ENCODE results near the gene FAM241B.

The FAM241B gene, protein sequence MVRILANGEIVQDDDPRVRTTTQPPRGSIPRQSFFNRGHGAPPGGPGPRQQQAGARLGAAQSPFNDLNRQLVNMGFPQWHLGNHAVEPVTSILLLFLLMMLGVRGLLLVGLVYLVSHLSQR

DNA sequence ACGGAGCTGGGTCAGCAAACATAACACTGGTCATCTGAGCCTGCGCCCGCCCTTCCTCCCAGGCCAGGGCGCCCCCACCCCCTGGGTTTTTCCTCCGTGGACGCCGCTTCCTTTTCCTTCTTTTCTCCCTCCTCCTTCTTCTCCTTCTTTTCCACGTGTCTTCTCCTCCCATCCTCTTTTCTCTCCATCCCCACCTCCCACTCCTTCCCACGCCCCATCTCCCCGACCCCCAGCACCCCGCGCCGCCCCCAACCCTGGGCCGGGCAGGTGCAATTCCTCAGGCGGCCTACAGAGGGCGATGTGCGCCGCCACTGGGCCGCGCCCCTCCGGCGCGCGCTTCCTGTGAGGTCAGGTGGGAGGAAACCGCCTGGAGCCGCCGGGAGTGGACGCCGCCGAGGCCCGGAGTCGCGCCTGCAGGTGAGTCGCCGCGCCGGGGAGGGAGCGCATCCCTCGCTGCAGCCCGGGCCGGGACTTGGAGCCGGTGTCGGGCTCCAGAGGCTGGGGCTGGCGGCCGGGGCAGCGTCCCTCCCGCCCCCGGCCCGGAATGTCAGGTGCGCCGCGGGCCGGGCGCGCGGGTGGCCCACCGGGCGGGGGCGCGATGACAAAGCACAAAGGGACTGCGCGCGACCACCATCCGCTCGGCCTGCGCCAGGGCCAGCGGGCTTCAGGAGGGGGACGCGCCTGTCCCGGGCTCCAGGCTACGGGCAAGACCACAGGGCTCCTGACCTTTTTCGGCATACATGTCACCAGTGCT is at the start of gene FAM241B:
FAM241B (plus strand) TSS at position 351 of the 754 bp plus-strand sequence. CDS start 1,497 bp downstream, outside the sequence.
- TF ChIP-seq, protein P1, sequence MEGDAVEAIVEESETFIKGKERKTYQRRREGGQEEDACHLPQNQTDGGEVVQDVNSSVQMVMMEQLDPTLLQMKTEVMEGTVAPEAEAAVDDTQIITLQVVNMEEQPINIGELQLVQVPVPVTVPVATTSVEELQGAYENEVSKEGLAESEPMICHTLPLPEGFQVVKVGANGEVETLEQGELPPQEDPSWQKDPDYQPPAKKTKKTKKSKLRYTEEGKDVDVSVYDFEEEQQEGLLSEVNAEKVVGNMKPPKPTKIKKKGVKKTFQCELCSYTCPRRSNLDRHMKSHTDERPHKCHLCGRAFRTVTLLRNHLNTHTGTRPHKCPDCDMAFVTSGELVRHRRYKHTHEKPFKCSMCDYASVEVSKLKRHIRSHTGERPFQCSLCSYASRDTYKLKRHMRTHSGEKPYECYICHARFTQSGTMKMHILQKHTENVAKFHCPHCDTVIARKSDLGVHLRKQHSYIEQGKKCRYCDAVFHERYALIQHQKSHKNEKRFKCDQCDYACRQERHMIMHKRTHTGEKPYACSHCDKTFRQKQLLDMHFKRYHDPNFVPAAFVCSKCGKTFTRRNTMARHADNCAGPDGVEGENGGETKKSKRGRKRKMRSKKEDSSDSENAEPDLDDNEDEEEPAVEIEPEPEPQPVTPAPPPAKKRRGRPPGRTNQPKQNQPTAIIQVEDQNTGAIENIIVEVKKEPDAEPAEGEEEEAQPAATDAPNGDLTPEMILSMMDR (conservative IDR thresholded peaks at IDR 0.05; ENCODE audit: control insufficient read depth, insufficient read depth, low read depth, low read length): peak; percentile 48

DNA sequence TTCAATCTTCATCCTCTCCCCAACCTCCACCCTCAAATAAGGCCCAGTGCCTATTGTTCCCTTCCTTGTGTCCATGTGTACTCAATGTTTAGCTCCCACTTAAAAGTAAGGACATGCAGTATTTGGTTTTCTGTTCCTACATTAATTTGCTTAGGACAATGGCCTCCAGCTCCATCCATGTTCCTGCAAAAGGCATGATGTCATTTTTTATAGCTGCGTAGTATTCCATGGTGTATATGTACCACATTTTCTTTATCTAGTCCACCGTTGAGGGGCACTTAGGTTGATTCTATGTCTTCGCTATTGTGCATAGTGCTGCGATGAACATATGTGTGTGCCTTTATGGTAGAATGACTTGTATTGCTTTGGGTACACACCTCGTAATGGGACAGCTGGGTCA is 49.6 kb upstream of the FAM241B start:
- TF ChIP-seq, protein P1 (conservative IDR thresholded peaks at IDR 0.05; ENCODE audit: control insufficient read depth, insufficient read depth, low read depth, low read length): no peak
- no peak overlapping the region for H3K4me3 ChIP-seq (ENCODE audit: control insufficient read depth, low read depth, low read length)
- no peak for DNase-seq (ENCODE audit: low read depth)

More for the DNA sequence above, at the start of gene FAM241B:
- peak; percentile 15 for DNase-seq (ENCODE audit: low read depth)
- H3K4me3 ChIP-seq (ENCODE audit: control insufficient read depth, low read depth, low read length): no peak within 1 kb of the TSS

DNA sequence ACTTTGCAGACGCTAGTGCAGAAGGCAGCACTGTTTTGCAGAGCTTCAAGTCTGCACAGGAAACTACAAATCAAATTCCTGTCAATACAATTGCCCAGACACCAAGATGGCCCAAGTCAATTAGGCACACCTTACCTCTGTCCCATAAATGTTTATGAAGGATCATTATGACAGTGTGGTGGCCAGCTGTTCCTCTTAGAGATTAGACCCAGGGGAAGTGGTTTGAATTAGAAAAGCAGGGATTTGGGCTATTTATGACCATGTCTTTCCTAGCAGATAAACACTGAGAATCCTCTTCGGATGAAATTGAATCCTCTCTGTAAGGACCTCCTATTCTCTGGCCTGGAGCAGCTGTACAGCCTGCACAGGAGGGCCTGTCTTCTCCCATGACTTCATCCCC is 46.9 kb upstream of the FAM241B start:
- DNase-seq (ENCODE audit: low read depth): no peak
- TF ChIP-seq, protein P1 (conservative IDR thresholded peaks at IDR 0.05; ENCODE audit: control insufficient read depth, insufficient read depth, low read depth, low read length): no peak
- no peak overlapping the region for H3K4me3 ChIP-seq (ENCODE audit: control insufficient read depth, low read depth, low read length)

DNA sequence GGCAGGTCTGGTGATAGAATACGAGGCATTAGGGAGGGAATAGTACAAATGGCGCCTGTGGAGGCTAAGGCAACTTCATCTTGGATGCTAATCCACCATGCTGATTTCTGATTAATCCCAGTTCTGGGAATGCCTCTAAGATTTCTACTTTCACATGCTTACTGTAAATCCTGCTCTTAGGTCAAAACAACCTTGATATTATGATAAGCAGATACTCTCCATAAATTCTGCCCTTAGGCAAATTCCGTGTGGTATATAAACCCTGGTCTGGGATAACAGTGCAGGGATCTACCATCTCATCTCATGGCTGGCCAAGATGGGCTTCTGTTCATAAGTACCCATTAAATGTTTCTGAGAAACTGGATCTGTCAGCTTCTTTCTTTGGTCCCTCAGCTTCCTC is 45.4 kb upstream of the FAM241B start:
- DNase-seq (ENCODE audit: low read depth): no peak
- H3K4me3 ChIP-seq (ENCODE audit: control insufficient read depth, low read depth, low read length): no peak overlapping the region
- TF ChIP-seq, protein P1 (conservative IDR thresholded peaks at IDR 0.05; ENCODE audit: control insufficient read depth, insufficient read depth, low read depth, low read length): no peak

DNA sequence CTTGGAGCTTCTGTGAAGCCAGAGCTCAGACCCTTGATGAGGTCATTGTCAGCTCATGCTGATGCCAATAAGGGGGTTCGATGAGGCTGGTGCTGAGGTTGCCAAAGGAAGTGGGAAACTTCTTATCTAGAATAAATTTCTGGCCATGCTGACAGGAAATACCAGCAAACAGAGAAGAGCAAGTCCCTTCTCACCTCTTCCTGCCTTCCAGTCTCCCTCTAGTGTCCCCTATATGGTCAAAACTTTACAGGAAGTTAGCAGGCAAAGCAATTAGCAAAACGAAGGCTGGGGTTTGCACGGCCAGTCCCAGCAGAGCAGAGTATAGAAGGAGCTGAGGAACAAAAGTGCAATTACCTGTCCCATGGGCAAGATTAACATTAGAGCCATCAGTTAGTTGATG is 41.7 kb upstream of the FAM241B start:
- TF ChIP-seq, protein P1 (conservative IDR thresholded peaks at IDR 0.05; ENCODE audit: control insufficient read depth, insufficient read depth, low read depth, low read length): no peak
- H3K4me3 ChIP-seq (ENCODE audit: control insufficient read depth, low read depth, low read length): no peak overlapping the region
- no peak for DNase-seq (ENCODE audit: low read depth)

DNA sequence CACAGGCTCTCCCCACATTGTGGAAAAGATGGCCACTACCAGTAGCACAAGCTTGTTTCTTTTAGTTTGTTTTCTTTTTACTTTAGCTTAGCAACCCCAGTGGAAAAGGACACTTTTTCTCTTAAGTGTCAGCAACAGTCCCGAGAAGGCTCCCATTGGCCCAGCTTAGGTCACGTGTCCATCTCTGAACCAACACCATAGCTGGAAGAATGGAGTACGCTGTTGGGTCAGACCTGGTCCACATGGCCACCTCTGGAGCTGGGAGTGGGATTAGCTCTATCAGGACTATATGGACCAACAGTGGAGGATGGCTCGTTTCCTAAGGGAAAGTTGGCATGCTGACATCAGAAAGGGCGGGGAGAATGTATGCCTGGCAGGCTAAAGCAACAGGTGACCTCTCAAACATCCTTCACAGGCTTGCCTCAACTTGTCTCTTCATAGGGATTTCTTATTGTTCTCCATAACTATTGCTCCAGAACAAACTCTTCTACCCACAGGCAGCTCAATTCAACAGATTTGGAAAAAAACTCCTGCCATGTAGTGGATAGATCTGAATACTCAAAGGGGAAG is 29.2 kb upstream of the FAM241B start:
- DNase-seq (ENCODE audit: low read depth): no peak
- TF ChIP-seq, protein P1 (conservative IDR thresholded peaks at IDR 0.05; ENCODE audit: control insufficient read depth, insufficient read depth, low read depth, low read length): no peak
- no peak overlapping the region for H3K4me3 ChIP-seq (ENCODE audit: control insufficient read depth, low read depth, low read length)
